GM21529 (cell line): ENCODE results near the gene DTX1.

Source experiments
- ATAC-seq: cut with Tn5 transposase; IDR thresholded peaks from one replicate; pipeline ENCODE4 v1.9.1; 2021; ENCODE audit not compliant: unreplicated experiment

The DTX1 gene

DNA sequence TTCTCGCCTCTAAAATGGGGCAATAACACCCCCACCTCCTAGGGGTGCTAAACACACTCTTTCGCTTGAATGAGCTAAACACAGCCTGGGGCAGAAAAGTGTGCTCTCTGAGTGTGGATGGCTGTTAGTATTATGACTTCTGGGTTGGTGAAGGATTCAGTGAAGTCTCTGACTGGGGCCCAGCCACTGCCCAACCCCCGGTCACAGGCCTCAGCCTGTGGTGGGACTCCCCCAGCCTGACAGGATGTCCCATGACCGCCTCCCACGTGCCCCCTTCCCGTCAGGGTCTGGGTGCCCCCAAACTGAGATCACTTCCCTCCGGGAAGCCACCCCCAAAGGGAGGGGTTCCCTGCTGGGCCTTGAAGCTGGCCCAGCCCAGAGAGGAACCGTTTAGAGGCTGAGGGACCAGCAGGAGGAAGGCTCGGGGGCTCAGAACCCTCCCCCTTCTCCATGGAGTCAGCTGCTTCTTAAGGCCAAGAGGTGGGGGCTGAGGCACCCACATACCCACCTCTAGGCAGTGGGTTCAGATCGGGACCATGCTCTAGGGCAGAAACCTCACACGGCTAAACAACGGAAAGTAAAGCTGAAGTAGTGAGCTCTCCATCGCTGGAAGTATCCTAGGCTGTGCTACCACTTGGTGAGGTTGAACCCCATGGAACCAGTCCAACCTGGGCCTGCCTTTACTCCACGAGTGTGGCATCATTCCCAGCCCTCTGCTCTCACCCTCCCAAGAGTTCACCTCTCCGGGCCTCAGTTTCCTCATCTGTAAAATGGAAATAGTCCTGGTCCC, 13.8 kb downstream of the DTX1 start:
- ATAC-seq: peak; percentile 41

DNA sequence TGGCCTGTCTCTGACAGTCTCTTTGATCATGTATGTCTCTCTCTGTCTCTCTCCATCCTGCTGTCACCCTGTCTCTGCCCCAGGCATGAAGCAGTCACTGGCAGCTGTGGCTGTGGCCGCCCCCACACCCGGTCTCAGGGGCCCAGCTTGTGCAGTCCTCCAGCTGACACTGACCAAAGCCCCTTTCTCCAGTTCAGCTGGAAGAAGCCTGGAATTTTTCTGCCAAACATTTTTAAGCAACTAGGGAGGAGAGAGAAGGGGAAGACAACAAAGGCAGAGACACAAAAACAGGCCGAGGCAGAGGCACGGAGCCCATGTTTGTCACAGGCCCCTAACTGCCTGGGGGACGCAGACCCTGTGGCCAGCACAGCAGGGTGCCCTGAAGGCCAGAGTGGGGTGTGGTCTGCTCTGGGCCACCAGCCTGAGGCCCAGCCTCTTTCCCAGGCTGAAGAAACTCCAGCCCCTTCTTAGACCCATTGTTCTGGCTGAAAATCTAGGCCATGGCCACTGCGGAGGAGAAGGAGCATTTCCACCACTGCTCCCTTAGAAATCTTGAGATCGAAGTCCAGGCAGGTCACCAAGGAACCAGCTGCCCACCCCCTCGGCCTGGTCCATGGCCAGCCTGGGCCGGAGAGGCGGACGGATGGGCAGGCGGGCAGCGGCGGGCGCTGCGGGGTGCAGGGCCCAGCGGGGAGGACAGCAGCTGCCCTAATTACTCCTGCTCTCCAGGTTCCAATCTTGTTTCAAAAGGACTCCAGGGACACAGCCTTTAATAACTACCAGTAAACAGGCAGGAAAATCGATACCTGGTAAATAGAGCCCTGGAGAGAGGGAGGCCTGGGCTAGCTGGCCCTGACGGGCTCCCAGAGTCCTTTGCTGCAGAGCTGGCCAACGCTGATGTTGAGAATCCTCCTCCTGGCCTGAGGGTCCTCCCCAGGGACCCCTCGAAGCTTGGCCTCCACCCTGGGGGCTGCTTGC, 14.9 kb downstream of the DTX1 start:
- ATAC-seq: no peak

DNA sequence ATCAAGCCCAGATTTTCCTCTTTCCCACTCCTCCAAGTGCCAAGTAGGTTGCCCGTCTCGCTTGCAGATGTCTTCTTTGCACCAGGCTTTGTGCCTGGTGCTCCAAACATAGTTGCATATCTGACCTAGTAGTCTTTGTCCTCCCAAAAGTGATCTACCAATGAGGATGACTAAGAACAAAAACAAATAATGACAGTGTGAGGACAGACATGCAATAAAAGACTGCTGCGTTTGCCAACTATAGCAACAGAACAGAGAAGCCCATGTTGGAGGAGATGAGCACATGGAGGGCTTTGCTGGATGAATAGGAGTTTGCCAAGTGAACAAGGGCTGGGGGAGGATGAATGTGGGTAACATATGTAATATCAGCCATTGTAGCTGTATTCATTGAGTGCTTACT, 15.6 kb downstream of the DTX1 start:
- ATAC-seq: no peak

DNA sequence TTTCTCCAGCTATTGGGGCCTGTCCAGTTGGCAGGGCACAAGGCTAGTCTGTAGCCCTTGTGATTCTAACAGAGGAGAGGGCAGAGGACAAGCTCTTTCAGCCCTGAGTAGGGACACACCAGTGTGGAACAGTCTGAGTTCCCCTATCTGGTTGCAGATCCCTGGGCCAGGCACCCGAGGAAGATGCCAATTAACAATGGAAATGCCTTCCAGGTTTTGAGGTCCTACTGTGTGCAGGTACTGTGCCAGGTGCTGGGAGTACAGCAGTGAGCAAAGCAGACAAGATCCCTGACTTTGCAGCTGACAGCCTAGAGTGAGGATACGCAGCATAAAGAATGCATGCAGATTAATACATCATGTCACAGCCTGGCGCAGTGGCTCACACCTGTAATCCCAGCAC, 17.1 kb downstream of the DTX1 start:
- no peak for ATAC-seq

DNA sequence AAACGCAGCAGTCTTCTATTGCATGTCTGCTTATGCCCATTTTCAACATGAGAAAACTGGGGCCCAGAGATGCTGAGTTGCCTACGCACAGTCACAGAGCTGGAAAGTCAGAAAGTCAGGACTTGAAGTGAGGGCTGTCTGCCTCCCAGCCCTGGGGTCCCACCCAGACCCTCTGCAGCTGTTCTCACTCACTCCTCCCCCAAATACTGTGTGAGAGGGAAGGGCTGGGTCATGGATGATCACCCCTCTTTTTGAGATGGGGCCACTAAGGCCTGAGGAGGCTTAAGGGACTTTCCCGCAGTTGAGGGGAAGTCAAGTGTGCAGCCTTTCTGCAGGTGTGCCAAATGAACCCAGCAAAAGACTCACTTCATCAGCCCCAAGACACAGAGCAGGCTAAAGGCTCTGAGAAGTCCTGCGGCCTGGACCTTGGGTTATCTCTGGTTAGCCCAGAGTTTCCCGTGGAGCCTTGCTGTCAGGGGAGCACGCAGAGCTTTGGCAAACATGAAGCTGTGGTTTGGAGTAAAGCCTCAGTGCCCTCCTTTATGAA, 18.7 kb downstream of the DTX1 start:
- ATAC-seq: peak; percentile 89

DNA sequence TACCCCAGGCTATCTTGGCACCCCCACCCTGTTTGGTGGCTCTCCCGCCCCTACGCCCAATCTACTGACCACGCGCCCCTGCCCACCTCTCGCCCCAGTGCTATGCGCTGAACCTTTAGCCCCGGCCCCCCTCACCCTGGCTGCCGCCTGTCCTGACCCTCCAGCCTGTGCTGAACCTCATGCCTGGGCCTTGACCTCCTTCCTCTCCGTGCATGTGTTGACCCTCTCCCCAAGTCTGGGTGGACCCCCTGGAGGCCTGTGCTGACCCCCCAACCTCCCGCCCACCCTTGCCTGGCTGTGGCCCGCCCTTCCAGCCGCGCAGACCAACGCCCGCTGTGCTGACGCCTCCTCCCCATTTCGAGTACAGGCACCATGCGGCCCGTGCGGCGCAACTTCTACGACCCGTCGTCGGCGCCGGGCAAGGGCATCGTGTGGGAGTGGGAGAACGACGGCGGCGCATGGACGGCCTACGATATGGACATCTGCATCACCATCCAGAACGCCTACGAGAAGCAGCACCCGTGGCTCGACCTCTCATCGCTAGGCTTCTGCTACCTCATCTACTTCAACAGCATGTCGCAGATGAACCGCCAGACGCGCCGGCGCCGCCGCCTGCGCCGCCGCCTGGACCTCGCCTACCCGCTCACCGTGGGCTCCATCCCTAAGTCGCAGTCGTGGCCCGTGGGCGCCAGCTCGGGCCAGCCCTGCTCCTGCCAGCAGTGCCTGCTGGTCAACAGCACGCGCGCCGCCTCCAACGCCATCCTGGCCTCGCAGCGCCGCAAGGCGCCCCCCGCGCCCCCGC, 20.7 kb downstream of the DTX1 start:
- ATAC-seq: no peak

DNA sequence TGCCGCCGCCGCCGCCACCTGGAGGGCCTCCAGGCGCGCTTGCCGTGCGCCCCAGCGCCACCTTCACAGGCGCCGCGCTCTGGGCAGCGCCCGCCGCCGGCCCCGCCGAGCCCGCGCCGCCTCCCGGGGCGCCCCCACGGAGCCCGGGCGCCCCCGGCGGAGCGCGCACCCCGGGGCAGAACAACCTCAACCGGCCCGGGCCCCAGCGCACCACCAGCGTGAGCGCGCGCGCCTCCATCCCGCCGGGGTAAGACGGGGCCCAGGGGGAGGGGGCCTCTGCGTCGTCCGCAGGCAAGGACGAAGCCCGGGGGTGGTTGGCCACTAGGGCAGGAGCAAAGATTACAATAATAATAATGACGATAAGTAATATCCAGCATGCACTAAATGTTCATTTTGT, 21.3 kb downstream of the DTX1 start:
- no peak for ATAC-seq

DNA sequence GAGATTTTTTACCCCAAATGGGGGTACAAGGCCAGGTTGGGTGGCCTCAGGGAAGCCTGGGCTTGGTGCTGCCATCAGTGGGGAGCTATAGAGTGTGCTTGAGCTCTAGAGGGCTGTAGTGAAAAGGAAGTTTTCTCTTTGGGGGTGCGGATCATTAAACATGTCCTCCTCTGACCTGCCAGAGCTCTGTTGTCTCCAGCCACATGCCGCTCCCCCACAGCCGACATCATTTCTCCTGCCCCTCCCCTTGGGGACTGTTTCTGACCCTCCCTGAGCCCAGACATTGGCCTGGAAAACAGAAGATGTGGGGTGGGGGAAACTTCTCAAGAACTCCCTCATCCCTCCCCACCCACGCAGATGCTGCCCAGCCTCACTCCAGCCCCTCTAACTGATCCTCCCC, 25.3 kb downstream of the DTX1 start:
- no peak for ATAC-seq

DNA sequence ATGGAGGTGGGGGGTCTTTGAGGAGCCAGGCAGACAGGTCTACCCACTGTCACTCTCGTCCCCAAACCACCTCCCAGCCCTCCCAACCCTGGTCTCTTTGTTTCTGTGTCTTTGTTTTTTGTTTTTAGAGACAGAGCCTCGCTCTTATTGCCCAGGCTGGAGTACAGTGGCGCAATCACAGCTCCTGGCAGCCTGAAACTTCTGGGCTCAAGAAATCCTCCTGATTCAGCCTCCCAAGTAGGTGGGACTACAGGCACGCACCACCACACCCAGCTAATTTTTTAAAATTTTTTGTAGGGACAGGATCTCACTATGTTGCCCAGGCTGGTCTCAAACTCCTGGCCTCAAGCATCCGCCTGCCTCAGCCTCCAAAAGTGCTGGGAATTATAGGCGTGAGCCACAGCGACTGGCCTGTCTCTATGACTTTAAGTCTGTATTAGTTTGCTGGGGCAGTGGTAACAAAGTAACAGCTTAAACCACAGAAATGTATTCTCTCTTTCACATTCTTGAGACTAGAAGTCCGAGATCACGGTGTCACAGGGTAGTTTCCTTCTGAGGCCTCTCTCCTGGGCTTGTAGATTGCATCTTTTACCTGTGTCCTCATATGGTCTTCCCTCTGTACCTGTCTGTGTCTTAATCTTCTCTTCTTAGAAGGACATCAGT, 26.1 kb downstream of the DTX1 start:
- ATAC-seq: no peak

DNA sequence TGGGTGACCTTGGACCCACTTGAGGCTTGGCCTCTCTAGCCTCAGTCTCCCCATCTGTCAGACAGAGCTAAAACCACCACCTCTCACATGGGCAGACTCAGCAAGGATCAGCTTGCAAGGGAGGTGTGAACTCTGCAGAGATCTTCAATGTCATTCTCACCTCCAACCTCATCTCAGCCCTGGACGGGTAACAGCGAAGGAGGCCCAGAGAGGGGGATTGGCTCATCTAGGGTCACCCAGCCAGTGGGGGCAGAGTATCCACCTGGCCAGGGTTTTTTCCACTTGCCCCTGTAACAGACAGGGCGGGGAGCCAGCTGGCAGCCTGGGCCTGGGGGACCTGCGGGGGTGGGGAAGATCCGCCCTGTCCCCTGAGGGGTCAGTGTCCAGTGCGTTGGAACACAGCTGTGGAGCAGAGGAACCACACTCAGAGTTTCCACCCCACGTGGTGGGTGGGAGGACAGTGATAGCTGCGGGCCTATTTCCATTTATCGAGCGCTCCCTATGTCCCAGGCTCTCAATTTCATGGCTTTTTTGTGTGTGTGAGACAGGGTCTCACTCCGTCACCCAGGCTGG, 27.4 kb downstream of the DTX1 start:
- no peak for ATAC-seq

DNA sequence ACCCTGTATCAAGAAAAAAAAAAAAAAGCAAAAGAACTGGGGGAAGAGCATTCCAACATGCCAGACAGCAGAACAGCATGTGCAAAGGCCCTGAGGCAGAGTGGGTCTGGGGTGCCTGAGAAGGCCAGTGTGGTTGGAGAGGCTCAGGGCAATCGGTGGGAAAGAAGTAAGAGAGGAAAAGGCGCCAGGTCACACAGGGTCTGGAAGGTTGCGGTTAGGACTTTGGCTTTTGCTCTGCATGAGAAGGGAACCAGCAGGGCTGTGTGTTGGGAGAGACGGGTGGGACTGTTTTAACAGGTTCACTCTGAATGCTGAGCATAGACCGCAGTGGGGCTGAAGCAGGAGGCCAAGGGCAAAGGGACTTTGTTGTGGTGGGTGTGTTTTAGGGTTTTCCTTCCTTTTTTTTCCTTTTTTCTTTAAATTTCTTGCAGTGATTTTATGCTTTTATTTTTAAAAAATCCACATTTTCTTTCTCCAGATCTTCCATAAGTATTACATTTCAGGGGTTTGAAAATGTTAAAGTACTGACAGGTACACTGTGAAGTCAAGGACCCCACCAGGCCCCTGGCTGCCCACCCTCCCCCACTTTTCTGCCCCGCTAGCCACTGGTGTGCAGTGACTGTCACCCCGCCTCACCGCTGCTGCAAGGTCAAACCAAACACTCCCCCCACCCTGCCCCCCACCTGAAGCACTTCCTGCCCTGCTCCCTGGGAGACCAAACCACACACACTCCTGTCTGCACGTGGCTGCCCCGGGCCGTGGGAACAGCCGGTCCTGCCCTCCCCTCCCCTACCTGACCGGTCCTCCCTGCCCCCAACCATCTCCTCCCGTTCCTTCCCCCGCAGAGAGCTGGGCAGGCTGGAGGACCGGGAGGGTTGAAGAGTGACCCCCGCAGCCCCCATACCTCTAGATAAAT, 30.0 kb downstream of the DTX1 start:
- no peak for ATAC-seq

DNA sequence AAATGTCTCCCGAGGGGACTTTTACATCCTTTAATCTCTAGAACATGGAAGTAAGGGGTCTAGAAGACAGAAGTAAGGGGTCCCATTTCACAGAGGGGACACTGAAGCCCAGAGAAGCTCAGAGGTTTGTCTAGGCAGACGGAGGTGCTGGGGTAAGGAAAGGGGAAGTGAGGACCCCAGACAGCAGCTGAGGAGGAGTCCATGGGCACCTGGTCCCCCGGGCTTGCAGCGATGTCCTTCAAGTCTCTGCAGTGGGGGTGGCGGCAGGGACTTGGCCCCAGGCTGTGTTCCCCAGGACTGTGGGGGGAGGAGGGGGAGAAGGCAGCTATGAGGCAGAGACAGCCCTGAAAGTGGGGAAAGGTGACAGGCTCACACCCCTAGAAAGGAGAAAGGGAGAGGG, 30.7 kb downstream of the DTX1 start:
- no peak for ATAC-seq

DNA sequence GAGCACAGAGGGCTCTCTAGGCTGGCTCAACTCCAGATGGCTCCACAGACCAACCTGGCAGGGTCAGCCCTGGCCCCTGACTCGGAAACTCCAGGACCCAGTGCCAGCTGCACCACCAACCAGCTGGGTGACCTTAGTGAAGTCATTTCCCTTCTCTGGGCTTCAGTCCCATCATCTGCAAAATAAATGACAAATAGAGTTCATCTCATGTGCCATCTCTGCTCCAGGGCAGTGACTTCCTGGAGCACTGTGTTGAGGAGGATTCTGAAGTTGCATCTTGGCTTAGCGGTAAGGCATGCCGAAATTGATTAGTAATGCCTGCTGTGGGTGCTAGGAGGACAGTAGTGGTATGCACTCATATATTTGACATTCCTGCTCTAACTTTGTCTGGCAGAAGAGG, 31.5 kb downstream of the DTX1 start:
- ATAC-seq: no peak

DNA sequence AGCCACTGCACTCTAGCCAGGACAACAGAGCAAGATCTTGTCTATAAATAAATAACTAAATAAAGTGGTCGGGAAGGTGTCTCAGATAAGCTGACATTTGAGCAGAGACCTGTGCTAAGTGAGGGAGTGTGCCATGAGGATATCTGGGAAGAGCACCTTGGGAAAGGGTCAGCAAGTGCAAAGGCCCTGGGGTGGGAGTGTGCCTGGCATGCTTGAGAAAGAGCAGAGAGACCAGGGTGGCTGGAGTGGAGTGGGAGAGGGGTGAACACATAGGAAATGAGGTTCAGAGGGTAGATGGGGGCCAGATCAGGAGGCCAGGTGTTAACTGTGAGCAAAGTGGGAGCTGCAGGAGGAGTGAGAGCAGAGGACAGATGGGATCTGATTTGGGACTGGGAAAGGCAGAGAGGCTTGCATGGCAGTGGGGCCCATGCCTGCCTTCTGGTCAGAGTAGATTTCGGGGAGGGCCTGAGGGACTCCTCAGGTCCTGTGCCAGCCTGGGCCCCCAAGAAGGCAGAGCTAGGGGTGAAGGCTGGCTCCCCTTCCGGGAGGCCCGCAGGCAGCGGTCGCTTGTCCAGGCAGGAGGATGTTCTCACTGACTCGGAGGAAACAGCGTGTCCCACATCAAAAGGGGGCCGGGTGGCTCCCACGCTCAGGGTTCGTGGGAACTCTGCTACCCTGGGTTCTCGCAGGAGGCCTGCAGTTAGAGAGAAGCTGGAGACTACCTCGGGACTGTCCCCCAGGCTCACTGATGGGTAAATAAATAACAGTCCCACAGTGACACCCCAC, 32.6 kb downstream of the DTX1 start:
- no peak for ATAC-seq

DNA sequence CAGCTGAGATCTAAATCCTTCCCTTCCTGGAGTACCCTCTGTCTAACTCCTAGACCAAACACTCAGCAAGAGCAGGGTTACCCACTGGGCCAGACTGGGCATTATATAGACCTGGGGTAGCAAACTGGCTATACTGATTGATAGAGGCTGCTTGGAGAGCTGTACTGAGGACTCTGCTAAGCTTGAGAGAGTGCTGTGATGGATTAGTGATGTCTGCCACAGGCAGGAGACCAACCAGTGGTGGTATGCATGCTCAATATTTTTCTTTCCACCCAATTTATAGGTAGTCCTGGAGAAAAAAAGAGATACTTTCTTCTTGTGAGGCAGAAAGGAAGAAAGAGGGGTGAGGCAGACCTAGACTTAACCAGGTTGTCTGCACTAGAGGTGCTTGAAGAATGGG, 33.3 kb downstream of the DTX1 start:
- ATAC-seq: no peak

DNA sequence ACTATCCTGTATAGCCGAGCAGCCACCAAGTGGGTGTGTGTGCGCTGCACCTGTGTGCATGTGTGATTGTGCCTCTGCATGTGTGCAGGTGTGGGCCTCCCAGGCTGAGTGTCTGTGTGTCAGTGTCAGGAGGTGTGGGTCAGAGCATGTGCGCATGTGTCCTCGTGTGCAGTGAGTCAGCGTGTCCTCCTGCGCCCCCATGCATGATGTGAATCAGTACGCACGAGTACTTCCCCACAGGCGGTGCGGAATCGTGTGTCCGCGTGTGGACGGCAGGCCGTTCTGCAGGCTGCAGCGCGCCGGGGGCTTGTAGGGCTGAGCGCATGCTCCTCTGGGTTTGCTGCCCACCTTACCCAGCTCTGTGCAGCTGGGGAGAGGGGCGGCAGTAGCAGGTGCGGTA, 34.2 kb downstream of the DTX1 start:
- ATAC-seq: no peak

DNA sequence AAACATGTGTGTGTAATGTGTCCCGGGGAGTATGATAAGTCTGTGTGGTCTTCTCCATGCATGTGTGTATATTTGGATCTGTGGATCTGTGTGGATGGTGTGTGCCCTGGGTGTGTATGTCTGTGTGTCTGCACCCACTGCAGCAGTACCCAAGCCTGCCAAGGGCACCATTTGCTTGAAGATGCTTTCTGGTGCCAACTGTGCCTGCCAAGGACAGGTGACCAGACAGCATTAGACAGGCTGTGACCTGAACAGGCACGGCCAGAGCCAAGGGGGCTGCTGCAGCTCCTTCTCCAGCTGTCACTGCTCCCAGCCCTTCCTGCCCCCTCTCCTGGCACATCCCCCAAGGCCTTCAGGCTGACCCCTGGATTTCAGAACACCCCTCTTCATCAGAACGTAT, 35.0 kb downstream of the DTX1 start:
- no peak for ATAC-seq
